SJCRH30 (cell line): ENCODE measurements around the gene MMP11. TPM values are rescaled to one million over a fixed set of nuclear protein-coding genes. Genes with fewer than 3 reads are reported as not detected.

Experiments used
- DNase-seq, 2 experiments: peaks; one replicate each; pipeline ENCODE4 v3.0.0-alpha.2; 2015 to 2020
- H3K27ac ChIP-seq: fragments of 250-450 bp; sonication (Bioruptor Pico); 2 replicates; pipeline ENCODE4 v1.5.1; 2020; ENCODE audit warnings: mild to moderate bottlenecking, moderate library complexity
- H3K27me3 ChIP-seq: fragments of 250-450 bp; sonication (Bioruptor Pico); 2 replicates; pipeline ENCODE4 v1.5.1; 2020; ENCODE audit warnings: mild to moderate bottlenecking, moderate library complexity
- H3K36me3 ChIP-seq: fragments of 250-450 bp; sonication (Bioruptor Pico); 2 replicates; pipeline ENCODE4 v1.5.1; 2020; ENCODE audit warnings: mild to moderate bottlenecking, moderate library complexity
- H3K4me1 ChIP-seq: fragments of 250-450 bp; sonication (Bioruptor Pico); 2 replicates; pipeline ENCODE4 v1.5.1; 2020; ENCODE audit warnings: mild to moderate bottlenecking, moderate library complexity
- H3K4me3 ChIP-seq: fragments of 250-450 bp; sonication (Bioruptor Pico); 2 replicates; pipeline ENCODE4 v1.5.1; 2020; ENCODE audit warnings: mild to moderate bottlenecking, moderate library complexity
- H3K9me3 ChIP-seq: fragments of 250-450 bp; sonication (Bioruptor Pico); replicated peaks from 2 replicates; pipeline ENCODE4 v1.5.1; 2020; ENCODE audit warnings: mild to moderate bottlenecking, moderate library complexity
- total RNA-seq: library from RNA; depleted of rRNA; stranded (reverse); fragments of >200 nt; shearing (Covaris generic); gene quantifications from 2 replicates; pipeline ENCODE4 v1.2.3, GENCODE V29; 2014

MMP11 gene
- total RNA-seq, 1 experiment from 2014 or later, result 6.6 TPM

DNA sequence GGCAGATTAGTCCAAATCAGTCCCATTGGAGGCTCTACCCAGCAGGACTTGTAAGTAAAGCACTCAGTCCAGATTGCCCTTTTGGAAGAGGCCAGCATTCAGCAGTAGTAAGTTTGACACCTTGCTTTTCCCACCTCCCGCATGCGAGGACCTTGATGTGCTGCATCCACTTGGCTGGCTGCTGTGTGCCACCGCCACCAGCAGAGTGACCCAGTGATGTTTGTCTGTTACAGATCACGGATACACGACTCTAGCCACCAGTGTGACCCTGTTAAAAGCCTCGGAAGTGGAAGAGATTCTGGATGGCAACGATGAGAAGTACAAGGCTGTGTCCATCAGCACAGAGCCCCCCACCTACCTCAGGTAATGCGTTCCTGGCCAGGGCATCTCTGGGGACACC lies 20.7 kb downstream of the MMP11 start:
- Histone ChIP-seq H3K9me3 (no peaks in the 10 kb centered on the region), H3K27me3 (no peaks in the 10 kb centered on the region), H3K27ac (no peak overlapping the region), H3K36me3 (peaks cover 47% of the 10 kb centered on the region), H3K4me1 (peaks cover 9% of the 10 kb centered on the region; the same call in 1 of the 2 replicates), H3K4me3 (no peak overlapping the region)
- DNase-seq, result no peak

DNA sequence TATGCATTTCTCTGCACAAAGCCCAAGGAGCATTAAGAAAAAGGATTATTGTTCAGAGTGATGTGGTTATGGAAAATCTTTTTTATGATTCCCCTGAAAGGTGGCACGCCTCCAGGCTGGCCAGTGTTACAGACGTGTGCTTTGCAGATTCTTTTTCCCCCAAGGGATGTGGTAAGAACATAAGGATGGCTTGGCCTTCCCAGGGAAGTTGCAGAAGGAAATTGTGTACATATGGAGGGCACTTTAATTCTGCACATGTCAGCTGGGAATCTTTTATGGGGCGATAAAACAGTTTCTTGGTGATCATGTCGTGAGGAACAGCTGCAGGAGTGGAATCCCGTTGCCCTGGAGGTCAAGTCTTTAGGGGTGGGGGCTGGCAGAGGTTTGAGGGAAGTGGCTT lies 23.8 kb downstream of the MMP11 start:
- Histone ChIP-seq H3K27me3 (no peaks in the 10 kb centered on the region), H3K9me3 (no peaks in the 10 kb centered on the region), H3K36me3 (peaks cover 60% of the 10 kb centered on the region), H3K4me3 (no peak overlapping the region), H3K27ac (no peak overlapping the region), H3K4me1 (peaks cover 9% of the 10 kb centered on the region; the same call in 1 of the 2 replicates)
- peak; percentile 47 to 58 for DNase-seq

DNA sequence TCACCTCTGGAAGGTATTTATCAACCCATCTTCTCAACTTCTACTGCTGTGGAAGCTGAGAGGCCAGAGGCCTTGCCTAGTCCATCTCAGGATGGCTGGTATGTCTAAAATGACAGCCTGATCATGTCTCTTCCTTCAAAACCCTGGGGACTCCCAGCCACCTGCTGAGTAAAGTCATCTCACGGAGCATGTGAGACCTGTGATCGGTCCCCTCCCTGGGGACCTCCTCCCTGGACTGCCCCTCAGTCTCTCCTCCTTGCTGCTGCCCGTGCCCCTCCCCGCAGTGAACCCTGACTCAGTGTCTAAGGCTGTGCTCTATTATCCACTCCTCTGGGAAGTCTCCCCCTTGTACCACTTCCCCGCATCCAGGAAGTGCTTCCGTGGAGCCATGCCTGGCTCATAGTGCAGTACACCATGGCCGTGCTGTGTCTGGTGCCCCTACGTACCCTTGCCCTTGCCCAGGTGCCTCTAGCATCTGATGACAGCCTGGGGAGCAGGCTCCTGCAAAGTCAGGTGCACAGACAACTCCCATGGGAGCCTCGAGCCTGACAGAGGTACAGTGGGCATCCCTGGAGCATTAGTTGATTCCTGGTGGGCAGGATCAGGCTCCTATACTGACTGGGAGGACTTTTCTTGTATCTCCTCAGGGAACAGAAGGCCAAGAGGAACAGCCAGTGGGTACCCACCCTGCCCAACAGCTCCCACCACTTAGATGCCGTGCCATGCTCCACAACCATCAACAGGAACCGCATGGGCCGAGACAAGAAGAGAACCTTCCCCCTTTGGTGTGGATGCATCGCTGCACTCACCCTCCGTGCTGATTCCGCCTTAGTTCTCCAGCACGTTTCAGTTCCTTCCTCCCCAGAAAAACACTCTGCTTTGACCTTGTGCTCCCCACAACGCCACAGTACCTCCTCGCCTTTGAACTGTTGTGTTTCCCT lies 27.9 kb downstream of the MMP11 start:
- Histone ChIP-seq H3K4me3 (no peak overlapping the region), H3K9me3 (no peaks in the 10 kb centered on the region), H3K27ac (no peak overlapping the region), H3K36me3 (peaks cover 72% of the 10 kb centered on the region), H3K4me1 (peaks cover 9% of the 10 kb centered on the region; the same call in 1 of the 2 replicates), H3K27me3 (no peaks in the 10 kb centered on the region)
- DNase-seq, result no peak

DNA sequence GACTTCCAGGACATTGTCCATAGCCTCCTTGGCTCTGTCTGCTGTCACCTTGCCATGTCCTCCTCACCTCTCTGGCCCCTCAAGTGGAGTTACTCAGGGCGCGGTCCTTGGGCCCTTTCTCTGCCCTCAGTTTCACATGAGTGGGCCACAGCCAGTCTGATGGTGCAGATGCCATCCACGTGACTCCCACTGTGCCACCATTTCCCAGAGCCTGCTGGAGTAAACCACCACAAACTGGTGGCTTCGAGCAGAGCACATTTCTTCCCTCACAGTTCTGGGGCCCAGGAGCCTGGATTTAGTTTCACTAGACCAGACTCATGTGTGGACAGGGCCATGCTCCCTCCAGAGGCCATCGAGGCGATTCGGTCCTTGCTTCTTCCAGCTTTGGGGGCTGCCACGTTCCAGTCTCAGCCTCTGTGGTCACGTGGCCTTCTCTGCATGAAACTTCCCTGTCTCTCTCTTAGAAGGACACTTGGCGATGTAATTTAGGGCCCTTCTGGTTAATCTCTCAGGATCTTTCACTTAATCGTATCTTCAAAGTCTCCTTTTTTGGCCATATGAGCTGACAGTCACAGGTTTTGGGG lies 28.7 kb downstream of the MMP11 start:
- no peak for DNase-seq
- Histone ChIP-seq H3K4me3 (no peak overlapping the region), H3K9me3 (no peaks in the 10 kb centered on the region), H3K27ac (no peak overlapping the region), H3K27me3 (no peaks in the 10 kb centered on the region), H3K4me1 (peaks cover 4% of the 10 kb centered on the region; the same call in 1 of the 2 replicates), H3K36me3 (peaks cover 76% of the 10 kb centered on the region)

DNA sequence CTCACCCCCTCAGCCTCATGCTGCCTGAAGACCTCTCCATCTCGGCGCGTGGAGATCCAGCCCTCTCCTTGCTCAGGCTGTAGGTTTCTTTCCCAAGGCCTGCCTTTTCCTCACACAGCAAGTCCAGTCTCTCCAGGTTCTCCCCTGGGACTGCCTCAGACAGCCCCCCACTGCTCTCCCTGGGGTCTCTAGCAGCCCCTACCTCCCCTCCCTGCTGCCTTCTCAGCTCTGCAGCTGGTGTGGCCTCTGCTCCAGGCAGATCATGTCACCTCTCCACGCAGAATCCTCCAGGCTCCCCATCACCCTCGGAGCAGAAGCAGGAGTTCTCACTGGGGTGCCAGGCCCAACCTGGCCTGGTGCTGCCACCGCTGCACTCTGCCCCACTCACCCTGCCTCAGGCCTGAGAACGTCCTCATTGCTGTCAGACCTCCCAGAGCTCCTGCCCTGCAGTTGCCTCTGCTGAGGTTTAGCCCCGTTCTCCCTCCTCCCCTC lies 29.3 kb downstream of the MMP11 start:
- Histone ChIP-seq H3K9me3 (no peaks in the 10 kb centered on the region), H3K36me3 (peaks cover 77% of the 10 kb centered on the region), H3K27ac (no peak overlapping the region), H3K27me3 (no peaks in the 10 kb centered on the region), H3K4me3 (no peak overlapping the region), H3K4me1 (no peaks in the 10 kb centered on the region)
- no peak for DNase-seq

DNA sequence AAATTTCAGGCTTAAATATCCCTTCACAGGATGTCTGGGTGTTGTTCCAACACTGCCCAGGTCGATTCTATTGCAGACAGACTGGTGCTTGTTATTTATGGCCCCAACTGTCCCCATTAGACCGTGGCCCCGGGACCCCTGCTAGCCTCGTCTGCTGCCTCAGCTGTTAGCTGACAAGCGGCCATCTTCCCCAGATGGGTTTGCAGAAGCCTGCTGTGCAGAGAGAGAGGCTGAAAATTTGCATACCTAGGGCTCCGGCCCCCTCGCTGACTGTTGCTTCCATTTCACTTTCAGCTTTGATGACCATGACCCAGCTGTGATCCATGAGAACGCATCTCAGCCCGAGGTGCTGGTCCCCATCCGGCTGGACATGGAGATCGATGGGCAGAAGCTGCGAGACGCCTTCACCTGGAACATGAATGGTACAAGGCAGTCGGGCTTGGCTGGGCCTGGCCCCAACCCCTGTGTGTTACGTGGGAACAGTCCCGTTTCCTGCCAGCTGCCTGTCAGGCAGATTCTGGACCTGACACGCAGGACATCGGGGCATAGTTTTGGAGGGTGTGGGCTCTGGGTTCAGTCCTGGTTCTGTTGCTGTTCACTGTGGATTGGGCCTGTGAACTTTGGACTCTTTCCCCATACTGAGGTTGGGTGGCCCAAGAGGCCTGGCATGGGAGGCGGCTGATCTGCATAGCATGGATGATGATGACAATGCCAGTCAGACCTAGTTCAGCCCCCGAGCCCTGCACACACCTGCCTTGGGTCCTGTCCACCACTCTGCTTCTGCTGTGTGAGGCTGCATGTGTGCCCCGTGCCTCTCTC lies 30.6 kb downstream of the MMP11 start:
- Histone ChIP-seq H3K27me3 (no peaks in the 10 kb centered on the region), H3K9me3 (no peaks in the 10 kb centered on the region), H3K27ac (no peak overlapping the region), H3K36me3 (peaks cover 76% of the 10 kb centered on the region), H3K4me1 (no peaks in the 10 kb centered on the region), H3K4me3 (no peak overlapping the region)
- DNase-seq, result no peak

DNA sequence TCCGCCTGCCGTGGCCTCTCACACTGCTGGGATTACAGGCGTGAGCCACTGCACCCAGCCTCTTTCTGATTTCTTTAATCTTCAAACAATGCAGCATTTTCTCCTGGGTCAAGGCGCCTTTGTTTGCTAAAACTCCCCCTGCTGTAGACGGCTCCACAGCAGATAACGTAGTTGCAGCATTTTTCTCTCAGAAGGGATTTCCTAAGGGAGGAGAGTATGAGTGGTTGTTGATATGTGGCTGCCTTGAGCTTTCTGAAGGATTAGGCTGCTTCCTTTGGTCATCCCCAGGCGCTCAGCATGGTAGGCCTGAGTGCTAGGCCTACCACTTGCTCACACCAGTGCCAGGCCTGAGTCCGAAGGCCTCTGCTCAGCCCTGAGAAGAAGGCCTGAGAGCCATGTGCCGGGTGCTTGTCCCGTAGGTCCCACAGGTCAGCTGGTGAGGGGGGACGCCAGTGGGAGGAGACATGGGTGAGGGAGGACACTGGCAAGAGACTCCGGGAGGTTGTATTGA lies 32.2 kb downstream of the MMP11 start:
- Histone ChIP-seq H3K27ac (no peak overlapping the region), H3K9me3 (no peaks in the 10 kb centered on the region), H3K27me3 (no peaks in the 10 kb centered on the region), H3K4me1 (no peaks in the 10 kb centered on the region), H3K4me3 (no peak overlapping the region), H3K36me3 (peaks cover 70% of the 10 kb centered on the region)
- DNase-seq, result no peak

DNA sequence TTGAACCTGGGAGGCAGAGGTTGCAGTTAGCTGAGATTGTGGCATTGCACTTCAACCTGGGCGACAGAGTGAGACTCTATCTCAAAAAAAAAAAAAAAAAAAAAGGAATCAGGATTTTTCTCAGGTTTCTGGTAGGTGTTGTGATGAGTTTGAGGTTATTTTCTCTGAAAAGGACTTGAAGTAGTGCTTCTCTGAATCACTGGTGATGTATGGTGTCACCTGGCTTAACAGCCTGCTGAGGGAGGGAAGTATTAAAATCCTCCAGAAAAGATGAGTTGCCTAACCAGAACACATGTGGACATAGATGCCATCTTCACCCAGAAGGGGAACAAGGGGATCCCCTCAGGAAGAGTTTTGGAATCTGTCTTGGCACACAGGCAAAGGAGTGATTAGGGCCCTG lies 34.2 kb downstream of the MMP11 start:
- Histone ChIP-seq H3K4me3 (no peak overlapping the region), H3K4me1 (no peaks in the 10 kb centered on the region), H3K27me3 (no peaks in the 10 kb centered on the region), H3K27ac (no peak overlapping the region), H3K9me3 (no peaks in the 10 kb centered on the region), H3K36me3 (peaks cover 63% of the 10 kb centered on the region)
- no peak for DNase-seq

DNA sequence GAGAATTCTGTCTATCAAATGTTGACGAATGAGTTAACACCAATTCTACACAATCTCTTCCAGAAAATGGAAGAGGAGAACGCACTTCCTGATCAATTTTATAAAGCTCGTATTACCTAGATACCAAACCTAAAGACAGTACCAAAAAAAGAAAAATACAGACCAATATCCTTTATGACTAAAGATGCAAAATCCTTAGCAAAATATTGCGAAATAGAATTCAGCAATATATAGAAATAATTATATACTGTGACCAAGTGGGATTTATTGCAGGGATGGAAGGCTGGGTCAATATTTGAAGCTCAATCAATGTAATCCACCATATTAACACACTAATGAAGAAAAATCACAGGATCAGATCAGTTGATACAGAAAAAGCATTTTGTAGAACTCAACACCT lies 39.7 kb downstream of the MMP11 start:
- Histone ChIP-seq H3K36me3 (peaks cover 40% of the 10 kb centered on the region), H3K4me3 (no peak overlapping the region), H3K4me1 (no peaks in the 10 kb centered on the region), H3K27me3 (no peaks in the 10 kb centered on the region), H3K27ac (no peak overlapping the region), H3K9me3 (no peaks in the 10 kb centered on the region)
- no peak for DNase-seq

DNA sequence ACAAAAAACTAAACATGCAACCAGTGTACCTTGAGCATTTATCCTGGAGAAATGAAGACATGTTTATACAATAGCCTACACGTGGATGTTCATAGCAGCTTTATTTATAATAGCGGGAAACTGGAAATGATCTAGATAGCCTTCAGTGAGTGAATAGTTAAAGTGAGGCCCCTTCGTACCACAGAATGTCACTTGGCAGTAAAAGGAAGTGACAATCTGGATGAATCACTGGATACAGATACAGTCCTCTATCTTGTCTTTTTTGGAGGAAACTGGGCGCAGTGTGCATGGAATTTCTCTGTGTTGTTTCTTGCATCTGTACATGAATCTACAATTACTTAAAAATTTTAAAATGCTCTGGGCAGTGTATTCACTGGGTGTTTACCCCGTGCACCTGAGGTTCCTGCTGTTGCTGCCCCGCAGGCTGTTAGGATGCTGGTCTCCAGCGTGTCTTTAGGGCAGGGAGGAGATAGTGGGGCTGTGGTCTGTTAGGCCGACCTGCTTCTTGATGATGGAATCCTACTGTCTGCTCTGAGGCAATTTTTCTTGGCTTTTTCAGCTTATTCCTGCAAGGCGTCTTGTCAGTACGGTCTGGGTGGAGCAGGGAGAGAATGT lies 43.0 kb downstream of the MMP11 start:
- Histone ChIP-seq H3K4me3 (no peak overlapping the region), H3K27me3 (no peaks in the 10 kb centered on the region), H3K36me3 (peaks cover 63% of the 10 kb centered on the region), H3K9me3 (no peaks in the 10 kb centered on the region), H3K4me1 (no peaks in the 10 kb centered on the region), H3K27ac (no peak overlapping the region)
- DNase-seq, result no peak

DNA sequence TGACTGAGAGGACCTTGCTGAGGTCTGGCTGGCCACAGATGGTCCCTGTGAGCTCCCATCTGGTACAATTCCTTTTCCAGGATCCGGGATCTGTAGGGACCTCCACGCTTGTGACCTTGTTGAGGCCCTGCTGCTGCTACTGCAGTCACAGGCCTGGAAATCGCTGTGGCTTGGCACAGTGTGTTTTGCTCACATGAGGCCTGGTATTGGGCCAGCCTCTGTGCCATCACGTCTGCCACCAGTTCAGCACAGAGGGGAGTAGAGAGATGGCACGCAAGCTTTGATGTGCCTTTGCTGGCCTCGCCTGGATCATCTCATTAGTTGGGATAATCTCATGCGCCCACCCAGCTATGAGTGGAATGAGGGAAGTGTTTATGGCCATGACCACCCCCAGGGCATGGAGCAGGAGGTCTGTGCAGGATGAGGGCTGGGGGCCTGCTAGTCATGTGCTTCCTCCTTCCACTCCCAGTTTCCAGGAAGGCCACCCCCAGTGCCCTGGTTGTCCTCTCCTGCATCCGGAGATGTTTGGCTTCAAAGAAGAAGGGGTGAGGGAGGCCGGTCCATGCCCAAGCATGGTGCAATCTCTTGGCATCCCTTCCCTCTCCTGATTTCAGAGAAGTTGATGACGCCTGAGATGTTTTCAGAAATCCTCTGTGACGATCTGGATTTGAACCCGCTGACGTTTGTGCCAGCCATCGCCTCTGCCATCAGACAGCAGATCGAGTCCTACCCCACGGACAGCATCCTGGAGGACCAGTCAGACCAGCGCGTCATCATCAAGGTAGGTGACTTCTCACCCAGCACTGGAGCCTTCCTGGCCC lies 43.7 kb downstream of the MMP11 start:
- H3K4me3 ChIP-seq, result no peak overlapping the region
- H3K27me3 ChIP-seq, result no peaks in the 10 kb centered on the region
- H3K9me3 ChIP-seq, result no peaks in the 10 kb centered on the region
- H3K4me1 ChIP-seq, result no peaks in the 10 kb centered on the region
- DNase-seq, result no peak
- H3K27ac ChIP-seq, result no peak overlapping the region
- peaks cover 64% of the 10 kb centered on the region for H3K36me3 ChIP-seq

DNA sequence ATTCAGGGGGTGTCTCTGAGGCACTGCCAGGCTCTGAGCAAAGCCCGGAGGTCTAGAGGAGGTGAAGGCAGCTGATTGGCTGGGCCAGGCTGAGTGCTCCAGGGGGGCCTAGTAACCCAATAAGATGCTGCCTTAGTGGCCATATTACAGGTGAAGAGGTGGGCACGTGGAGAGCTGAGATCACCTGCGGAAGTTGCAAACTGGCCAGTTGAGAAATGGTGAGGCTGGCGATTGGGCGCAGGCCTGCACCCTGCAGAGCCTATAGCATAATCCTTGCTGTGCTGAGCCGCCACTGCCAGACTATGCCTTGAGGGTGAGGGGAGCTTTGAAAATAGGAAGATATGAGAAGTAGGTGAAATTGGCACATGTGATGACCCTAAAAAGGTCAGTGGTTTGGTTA lies 44.5 kb downstream of the MMP11 start:
- Histone ChIP-seq H3K9me3 (no peaks in the 10 kb centered on the region), H3K27ac (no peak overlapping the region), H3K27me3 (no peaks in the 10 kb centered on the region), H3K4me1 (no peaks in the 10 kb centered on the region), H3K4me3 (no peak overlapping the region), H3K36me3 (peaks cover 63% of the 10 kb centered on the region)
- no peak for DNase-seq

DNA sequence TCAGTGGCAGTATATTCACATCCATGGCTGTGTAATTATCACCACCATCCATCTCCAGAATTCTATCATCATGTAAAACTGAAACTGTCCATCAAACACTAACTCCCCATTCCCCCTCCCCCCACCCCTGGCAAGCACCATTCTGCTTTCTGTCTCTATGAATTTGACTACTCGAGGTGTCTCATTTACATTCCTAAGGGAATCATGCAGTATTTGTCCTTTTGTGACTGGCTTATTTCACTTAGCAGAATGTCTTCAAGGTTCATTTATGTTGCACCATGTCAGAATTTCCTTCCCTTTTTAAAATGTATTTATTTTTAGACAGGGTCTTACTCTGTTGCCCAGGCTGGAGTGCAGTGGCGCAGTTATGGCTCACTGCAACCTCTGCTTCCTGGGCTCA lies 45.9 kb downstream of the MMP11 start:
- peaks cover 68% of the 10 kb centered on the region for H3K36me3 ChIP-seq

More for the DNA sequence above, 45.9 kb downstream of the MMP11 start:
- H3K4me3 ChIP-seq, result no peak overlapping the region
- no peak for DNase-seq
- H3K27ac ChIP-seq, result no peak overlapping the region
- H3K9me3 ChIP-seq, result no peaks in the 10 kb centered on the region
- no peaks in the 10 kb centered on the region for H3K4me1 ChIP-seq
- no peaks in the 10 kb centered on the region for H3K27me3 ChIP-seq
